Liver (tissue), 9 donors: ENCODE measurements around the gene STK36. TPM values are rescaled to one million over a fixed set of nuclear protein-coding genes. Genes with fewer than 3 reads are reported as not detected.

Experiments used
- DNase-seq: peaks from one replicate; pipeline ENCODE4 v3.0.0-alpha.2; 2017; ENCODE audit warnings: low spot score
- H3K27ac ChIP-seq, 2 donors: one replicate each; pipeline ENCODE4 v1.7.0; 2013; ENCODE audit warnings: inconsistent platforms in 2 of 2, low read length in 2 of 2, control low read depth in 1 of 2, low read depth in 1 of 2, mild to moderate bottlenecking in 1 of 2
- H3K27me3 ChIP-seq, 4 donors: one replicate each; pipeline versions ENCODE4 v1.6.1 to v1.7.0; 2013; ENCODE audit warnings: low read length in 3 of 4, inconsistent platforms in 1 of 4, mild to moderate bottlenecking in 1 of 4, moderate library complexity in 1 of 4; ENCODE audit not compliant: control insufficient read depth in 4 of 4, insufficient read depth in 4 of 4
- H3K36me3 ChIP-seq, 4 donors: one replicate each; pipeline versions ENCODE4 v1.6.1 to v1.7.0; 2013; ENCODE audit warnings: low read length in 3 of 4, mild to moderate bottlenecking in 3 of 4, low read depth in 1 of 4, moderate library complexity in 1 of 4; ENCODE audit not compliant: control insufficient read depth in 4 of 4, insufficient read depth in 3 of 4
- H3K4me1 ChIP-seq, 4 donors: one replicate each; pipeline versions ENCODE4 v1.6.1 to v1.7.0; 2013; ENCODE audit warnings: low read length in 3 of 4, mild to moderate bottlenecking in 3 of 4, moderate library complexity in 1 of 4; ENCODE audit not compliant: control insufficient read depth in 4 of 4, insufficient read depth in 4 of 4
- H3K4me3 ChIP-seq, 3 donors: one replicate each; pipeline versions ENCODE4 v1.6.1 to v1.7.0; 2013; ENCODE audit warnings: low read length in 3 of 3, control low read depth in 1 of 3, low read depth in 1 of 3, mild to moderate bottlenecking in 1 of 3
- H3K9ac ChIP-seq, 2 donors: one replicate each; pipeline ENCODE4 v1.7.0; 2013; ENCODE audit warnings: low read length in 2 of 2, mild to moderate bottlenecking in 2 of 2, moderate library complexity in 2 of 2, control low read depth in 1 of 2, low read depth in 1 of 2
- H3K9me3 ChIP-seq, 4 donors: one replicate each; pipeline versions ENCODE4 v1.6.1 to v1.7.0; 2013; ENCODE audit warnings: low read length in 3 of 4; ENCODE audit not compliant: control insufficient read depth in 4 of 4
- CTCF ChIP-seq: fragments of 150-350 bp; IDR thresholded peaks from 2 replicates; pipeline ENCODE4 v1.5.1; 2017; ENCODE audit warnings: improper control_type of control experiment, low read depth, low read length; ENCODE audit not compliant: missing input control
- EGR1 ChIP-seq, 2 donors: IDR thresholded peaks; 2 replicates each; pipeline ENCODE4 v1.6.1; 2016 to 2018; ENCODE audit warnings: antibody characterized with exemption in 2 of 2, low read depth in 2 of 2
- FOXA1 ChIP-seq: IDR thresholded peaks from 2 replicates; pipeline ENCODE4 v1.6.1; 2016; ENCODE audit warnings: antibody characterized with exemption
- FOXA2 ChIP-seq: IDR thresholded peaks from 2 replicates; pipeline ENCODE4 v1.6.1; 2016; ENCODE audit warnings: antibody characterized with exemption
- GABPA ChIP-seq, 2 donors: IDR thresholded peaks in 1 of 2; conservative IDR thresholded peaks in 1 of 2; 2 replicates each; pipeline ENCODE4 v1.6.1; 2016; ENCODE audit warnings: antibody characterized with exemption in 2 of 2, mild to moderate bottlenecking in 1 of 2, moderate library complexity in 1 of 2
- HNF4A ChIP-seq, 2 donors: conservative IDR thresholded peaks; 2 replicates each; pipeline ENCODE4 v1.6.1; 2016; ENCODE audit warnings: antibody characterized with exemption in 2 of 2, mild to moderate bottlenecking in 2 of 2
- HNF4G ChIP-seq: IDR thresholded peaks from 2 replicates; pipeline ENCODE4 v1.6.1; 2016; ENCODE audit warnings: antibody characterized with exemption
- JUND ChIP-seq, 2 donors: IDR thresholded peaks; 2 replicates each; pipeline ENCODE4 v1.6.1; 2016; ENCODE audit warnings: antibody characterized with exemption in 2 of 2
- NR2F2 ChIP-seq: IDR thresholded peaks from 2 replicates; pipeline ENCODE4 v1.6.1; 2016; ENCODE audit warnings: antibody characterized with exemption
- RAD21 ChIP-seq, 2 donors: IDR thresholded peaks; 2 replicates each; pipeline ENCODE4 v1.6.1; 2016; ENCODE audit warnings: antibody characterized with exemption in 2 of 2, mild to moderate bottlenecking in 2 of 2
- RXRA ChIP-seq, 2 donors: IDR thresholded peaks; 2 replicates each; pipeline ENCODE4 v1.6.1; 2017 to 2018; ENCODE audit warnings: antibody characterized with exemption in 2 of 2, mild to moderate bottlenecking in 1 of 2
- SP1 ChIP-seq: IDR thresholded peaks from 2 replicates; pipeline ENCODE4 v1.6.1; 2018; ENCODE audit warnings: antibody characterized with exemption, mild to moderate bottlenecking
- TAF1 ChIP-seq: conservative IDR thresholded peaks from 2 replicates; pipeline ENCODE4 v1.6.1; 2016; ENCODE audit warnings: antibody characterized with exemption, mild to moderate bottlenecking
- YY1 ChIP-seq: IDR thresholded peaks from 2 replicates; pipeline ENCODE4 v1.6.1; 2016; ENCODE audit warnings: antibody characterized with exemption, mild to moderate bottlenecking
- WGBS: extraction: QIAGEN DNeasy Blood & Tissue Kit; methylation state at CpG from one replicate; pipeline ENCODE4 v1.1.7; 2013; 5-methylcytosine and 5-hydroxymethylcytosine counted together
- polyA plus RNA-seq, 2 donors: library from polyadenylated mRNA; stranded (reverse) in 1 of 2; unstranded in 1 of 2; fragments of 200-250 nt in 1 of 2; fragments of >200 nt in 1 of 2; fragmentation: Nextera tagmentation in 1 of 2; extraction: Ambion mirVana in 1 of 2; gene quantifications; one replicate each; pipeline versions ENCODE4 v1.2.1 to v1.2.3, GENCODE V29; 2013 to 2015
- total RNA-seq, 2 donors: library from RNA; depleted of rRNA; stranded (reverse); fragments of >200 nt; gene quantifications; one replicate each; pipeline ENCODE4 v1.2.3, GENCODE V29; 2014
- TF ChIP-seq, protein P1 (sequence below): IDR thresholded peaks from 2 replicates; pipeline ENCODE4 v1.6.1; 2016; ENCODE audit warnings: antibody characterized with exemption
- TF ChIP-seq, protein P2 (sequence below): IDR thresholded peaks from 2 replicates; pipeline ENCODE4 v1.6.1; 2016; ENCODE audit warnings: antibody characterized with exemption
- TF ChIP-seq, protein P3 (sequence below): IDR thresholded peaks from 2 replicates; pipeline ENCODE4 v1.6.1; 2016; ENCODE audit warnings: antibody characterized with exemption, mild to moderate bottlenecking
- TF ChIP-seq, protein P4 (sequence below): IDR thresholded peaks from 2 replicates; pipeline ENCODE4 v1.6.1; 2016; ENCODE audit warnings: antibody characterized with exemption
- donor health status: healthy.
- donor health status: healthy.
- donor health status: healthy.
- donor health status: healthy.
- donor health status: healthy.

STK36 gene
- total and polyA plus RNA-seq, 4 donors, result 5.1 to 17.2 (median 7.0) TPM

DNA sequence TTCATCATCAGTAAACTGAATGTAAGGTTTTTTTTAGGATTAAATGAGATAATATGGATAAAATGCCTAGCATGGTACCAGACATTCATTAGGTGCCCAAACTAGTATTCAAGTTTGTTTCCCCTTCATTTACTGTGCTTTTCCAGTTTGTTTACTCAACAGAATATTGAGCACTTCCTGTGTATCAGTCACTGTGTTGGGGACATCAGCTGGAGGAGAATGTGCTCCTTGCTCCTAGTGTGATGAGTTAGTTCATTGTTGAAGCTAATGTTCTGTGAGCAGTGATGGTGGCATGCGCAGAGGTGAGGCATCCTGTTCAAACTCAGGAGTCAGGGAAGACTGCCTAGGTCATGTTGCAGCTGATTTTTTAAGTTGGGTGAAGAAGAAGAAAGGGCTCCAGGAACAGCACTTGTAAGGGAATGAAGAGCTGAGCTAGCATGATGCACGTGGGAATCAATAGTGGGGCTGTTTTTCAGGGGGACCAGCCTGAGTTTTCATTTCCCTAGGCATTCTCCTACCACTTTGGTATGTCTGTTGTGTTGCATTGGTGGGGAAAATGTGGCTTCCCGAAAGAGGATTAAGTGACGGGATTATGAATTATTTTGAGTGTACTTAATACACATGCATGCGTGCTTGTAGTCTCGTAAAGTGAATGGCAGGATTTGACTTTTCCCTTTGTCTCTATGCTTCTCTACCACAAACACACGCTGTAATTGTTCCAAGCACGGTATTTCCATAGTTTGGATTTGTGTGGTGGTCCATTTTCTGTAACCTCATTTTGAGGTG is 62.5 kb downstream of the STK36 start:
- peak overlapping the region; percentile 62 to 81 for H3K27ac ChIP-seq
- no peaks in the 10 kb centered on the region for H3K27me3 ChIP-seq
- H3K4me3 ChIP-seq, result no peak overlapping the region
- no peaks in the 10 kb centered on the region for H3K9me3 ChIP-seq
- H3K4me1 ChIP-seq, result peaks cover 4 to 38% (median 17%) of the 10 kb centered on the region in 4 donors
- WGBS, result 97% methylated on average over 8 of the region's 8 CpGs
- peaks cover 4 to 10% (median 8%) of the 10 kb centered on the region in 4 donors for H3K36me3 ChIP-seq
- TF ChIP-seq, protein P1, sequence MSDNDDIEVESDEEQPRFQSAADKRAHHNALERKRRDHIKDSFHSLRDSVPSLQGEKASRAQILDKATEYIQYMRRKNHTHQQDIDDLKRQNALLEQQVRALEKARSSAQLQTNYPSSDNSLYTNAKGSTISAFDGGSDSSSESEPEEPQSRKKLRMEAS, result no peak
- no peak for TF ChIP-seq YY1
- TF ChIP-seq HNF4G, result no peak
- TF ChIP-seq JUND (IDR thresholded peaks at IDR 0.05), result no peak
- TF ChIP-seq CTCF, result no peak
- no peak for TF ChIP-seq FOXA2
- TF ChIP-seq FOXA1, result no peak
- TF ChIP-seq, protein P2, sequence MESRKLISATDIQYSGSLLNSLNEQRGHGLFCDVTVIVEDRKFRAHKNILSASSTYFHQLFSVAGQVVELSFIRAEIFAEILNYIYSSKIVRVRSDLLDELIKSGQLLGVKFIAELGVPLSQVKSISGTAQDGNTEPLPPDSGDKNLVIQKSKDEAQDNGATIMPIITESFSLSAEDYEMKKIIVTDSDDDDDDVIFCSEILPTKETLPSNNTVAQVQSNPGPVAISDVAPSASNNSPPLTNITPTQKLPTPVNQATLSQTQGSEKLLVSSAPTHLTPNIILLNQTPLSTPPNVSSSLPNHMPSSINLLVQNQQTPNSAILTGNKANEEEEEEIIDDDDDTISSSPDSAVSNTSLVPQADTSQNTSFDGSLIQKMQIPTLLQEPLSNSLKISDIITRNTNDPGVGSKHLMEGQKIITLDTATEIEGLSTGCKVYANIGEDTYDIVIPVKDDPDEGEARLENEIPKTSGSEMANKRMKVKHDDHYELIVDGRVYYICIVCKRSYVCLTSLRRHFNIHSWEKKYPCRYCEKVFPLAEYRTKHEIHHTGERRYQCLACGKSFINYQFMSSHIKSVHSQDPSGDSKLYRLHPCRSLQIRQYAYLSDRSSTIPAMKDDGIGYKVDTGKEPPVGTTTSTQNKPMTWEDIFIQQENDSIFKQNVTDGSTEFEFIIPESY, result no peak
- no peak for TF ChIP-seq RXRA (IDR thresholded peaks at IDR 0.05)
- TF ChIP-seq HNF4A (conservative IDR thresholded peaks at IDR 0.05), result no peak
- no peak for TF ChIP-seq GABPA (IDR thresholded peaks at IDR 0.05 in 1 of 2, conservative IDR thresholded peaks at IDR 0.05 in 1 of 2)
- TF ChIP-seq RAD21 (IDR thresholded peaks at IDR 0.05), result no peak
- no peak for TF ChIP-seq SP1
- no peak for TF ChIP-seq EGR1 (IDR thresholded peaks at IDR 0.05; ENCODE audit: low read depth in 2 of 2)
- TF ChIP-seq, protein P3, sequence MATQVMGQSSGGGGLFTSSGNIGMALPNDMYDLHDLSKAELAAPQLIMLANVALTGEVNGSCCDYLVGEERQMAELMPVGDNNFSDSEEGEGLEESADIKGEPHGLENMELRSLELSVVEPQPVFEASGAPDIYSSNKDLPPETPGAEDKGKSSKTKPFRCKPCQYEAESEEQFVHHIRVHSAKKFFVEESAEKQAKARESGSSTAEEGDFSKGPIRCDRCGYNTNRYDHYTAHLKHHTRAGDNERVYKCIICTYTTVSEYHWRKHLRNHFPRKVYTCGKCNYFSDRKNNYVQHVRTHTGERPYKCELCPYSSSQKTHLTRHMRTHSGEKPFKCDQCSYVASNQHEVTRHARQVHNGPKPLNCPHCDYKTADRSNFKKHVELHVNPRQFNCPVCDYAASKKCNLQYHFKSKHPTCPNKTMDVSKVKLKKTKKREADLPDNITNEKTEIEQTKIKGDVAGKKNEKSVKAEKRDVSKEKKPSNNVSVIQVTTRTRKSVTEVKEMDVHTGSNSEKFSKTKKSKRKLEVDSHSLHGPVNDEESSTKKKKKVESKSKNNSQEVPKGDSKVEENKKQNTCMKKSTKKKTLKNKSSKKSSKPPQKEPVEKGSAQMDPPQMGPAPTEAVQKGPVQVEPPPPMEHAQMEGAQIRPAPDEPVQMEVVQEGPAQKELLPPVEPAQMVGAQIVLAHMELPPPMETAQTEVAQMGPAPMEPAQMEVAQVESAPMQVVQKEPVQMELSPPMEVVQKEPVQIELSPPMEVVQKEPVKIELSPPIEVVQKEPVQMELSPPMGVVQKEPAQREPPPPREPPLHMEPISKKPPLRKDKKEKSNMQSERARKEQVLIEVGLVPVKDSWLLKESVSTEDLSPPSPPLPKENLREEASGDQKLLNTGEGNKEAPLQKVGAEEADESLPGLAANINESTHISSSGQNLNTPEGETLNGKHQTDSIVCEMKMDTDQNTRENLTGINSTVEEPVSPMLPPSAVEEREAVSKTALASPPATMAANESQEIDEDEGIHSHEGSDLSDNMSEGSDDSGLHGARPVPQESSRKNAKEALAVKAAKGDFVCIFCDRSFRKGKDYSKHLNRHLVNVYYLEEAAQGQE, result no peak
- no peak for TF ChIP-seq NR2F2
- TF ChIP-seq, protein P4, sequence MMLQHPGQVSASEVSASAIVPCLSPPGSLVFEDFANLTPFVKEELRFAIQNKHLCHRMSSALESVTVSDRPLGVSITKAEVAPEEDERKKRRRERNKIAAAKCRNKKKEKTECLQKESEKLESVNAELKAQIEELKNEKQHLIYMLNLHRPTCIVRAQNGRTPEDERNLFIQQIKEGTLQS, result no peak
- TF ChIP-seq TAF1, result no peak
- no peak overlapping the region for H3K9ac ChIP-seq
- no peak for DNase-seq
